ENCODE results near the gene CYP39A1.
"Not testable (repeated sequence)": the region's sequence is repeated elsewhere in the genome, so short reads cannot be mapped to it uniquely, and the experiment has no call there.

Gene CYP39A1

GRCh38 chr6:46651006-46651405 is 1.6 kb downstream of the CYP39A1 start:
- DNase-seq (ENCODE audit: low read depth in 1 of 2, low spot score in 1 of 2) = no peak

GRCh38 chr6:46648869-46649492 is 3.6 kb downstream of the CYP39A1 start:
- DNase-seq (ENCODE audit: low read depth in 1 of 2, low spot score in 1 of 2) = no peak

- not testable (repeated sequence) for DNase-seq (ENCODE audit: low read depth in 1 of 2, low spot score in 1 of 2)
Measured at GRCh38 chr6:46648108-46648507, 4.5 kb downstream of the CYP39A1 start.

- no peak for DNase-seq (ENCODE audit: low read depth in 1 of 2, low spot score in 1 of 2)
Measured at GRCh38 chr6:46645265-46645664, 7.4 kb downstream of the CYP39A1 start.

GRCh38 chr6:46642928-46643751 is 9.5 kb downstream of the CYP39A1 start:
- DNase-seq (ENCODE audit: low read depth in 1 of 2, low spot score in 1 of 2) = no peak

- DNase-seq (ENCODE audit: low read depth in 1 of 2, low spot score in 1 of 2) = no peak
Measured at GRCh38 chr6:46638650-46639049, 14.0 kb downstream of the CYP39A1 start.

GRCh38 chr6:46637933-46638332 is 14.7 kb downstream of the CYP39A1 start:
- no peak for DNase-seq (ENCODE audit: low read depth in 1 of 2, low spot score in 1 of 2)

- no peak for DNase-seq (ENCODE audit: low read depth in 1 of 2, low spot score in 1 of 2)
Measured at GRCh38 chr6:46637145-46637544, 15.5 kb downstream of the CYP39A1 start.

GRCh38 chr6:46635462-46635861 is 17.2 kb downstream of the CYP39A1 start:
- DNase-seq (ENCODE audit: low read depth in 1 of 2, low spot score in 1 of 2) = no peak

- DNase-seq (ENCODE audit: low read depth in 1 of 2, low spot score in 1 of 2) = no peak
Measured at GRCh38 chr6:46632053-46632452, 20.6 kb downstream of the CYP39A1 start.

GRCh38 chr6:46629691-46630090 is 22.9 kb downstream of the CYP39A1 start:
- DNase-seq (ENCODE audit: low read depth in 1 of 2, low spot score in 1 of 2) = no peak

- DNase-seq (ENCODE audit: low read depth in 1 of 2, low spot score in 1 of 2) = no peak
Measured at GRCh38 chr6:46628976-46629375, 23.6 kb downstream of the CYP39A1 start.

GRCh38 chr6:46628498-46628897 is 24.1 kb downstream of the CYP39A1 start:
- no peak for DNase-seq (ENCODE audit: low read depth in 1 of 2, low spot score in 1 of 2)

GRCh38 chr6:46626976-46627375 is 25.6 kb downstream of the CYP39A1 start:
- DNase-seq (ENCODE audit: low read depth in 1 of 2, low spot score in 1 of 2) = no peak

- no peak for DNase-seq (ENCODE audit: low read depth in 1 of 2, low spot score in 1 of 2)
Measured at GRCh38 chr6:46626228-46626909, 26.2 kb downstream of the CYP39A1 start.

GRCh38 chr6:46618726-46619125 is 33.9 kb downstream of the CYP39A1 start:
- no peak for DNase-seq (ENCODE audit: low read depth in 1 of 2, low spot score in 1 of 2)

- no peak for DNase-seq (ENCODE audit: low read depth in 1 of 2, low spot score in 1 of 2)
Measured at GRCh38 chr6:46612645-46613044, 40.0 kb downstream of the CYP39A1 start.

GRCh38 chr6:46610862-46611553 is 41.6 kb downstream of the CYP39A1 start:
- DNase-seq (ENCODE audit: low read depth in 1 of 2, low spot score in 1 of 2) = no peak

GRCh38 chr6:46606338-46606737 is 46.3 kb downstream of the CYP39A1 start:
- DNase-seq (ENCODE audit: low read depth in 1 of 2, low spot score in 1 of 2) = no peak

- DNase-seq (ENCODE audit: low read depth in 1 of 2, low spot score in 1 of 2) = no peak
Measured at GRCh38 chr6:46605091-46605797, 47.4 kb downstream of the CYP39A1 start.

- DNase-seq (ENCODE audit: low read depth in 1 of 2, low spot score in 1 of 2) = no peak
Measured at GRCh38 chr6:46598215-46598614, 54.4 kb downstream of the CYP39A1 start.

Data from activated CD4-positive, alpha-beta T cell treated with anti-CD3 and anti-CD28 coated beads, Interleukin-2, amount 50 U/mL, for 24 hours (primary cell).